Keratinocyte (primary cell): ENCODE data around the gene CPLANE2. TPM values are rescaled to one million over a fixed set of nuclear protein-coding genes. Genes with fewer than 3 reads are reported as not detected.

Source experiments
- DNase-seq: peaks from one replicate; pipeline ENCODE4 v3.0.0-alpha.2; 2011; ENCODE audit warnings: low read depth, missing footprints, low spot score
- FAIRE-seq: peaks from 2 replicates; lab custom pipeline; 2011; peaks lifted over from hg19 to GRCh38; lab: Jason Lieb, UNC
- H2AFZ ChIP-seq: 2 replicates; pipeline ENCODE4 v1.6.0; 2012; ENCODE audit warnings: low read length, control low read depth, inconsistent platforms; ENCODE audit not compliant: control insufficient read depth
- H3K27ac ChIP-seq: 2 replicates; pipeline ENCODE4 v1.5.1; 2011; ENCODE audit warnings: low read length; ENCODE audit not compliant: control insufficient read depth, insufficient read depth
- H3K27me3 ChIP-seq: 3 replicates; pipeline ENCODE4 v1.6.0; 2011; ENCODE audit warnings: low read length; ENCODE audit not compliant: control insufficient read depth, insufficient read depth; ENCODE audit errors: extremely low read depth
- H3K36me3 ChIP-seq, 2 experiments: 2 replicates in 1 of 2; 3 replicates in 1 of 2; pipeline ENCODE4 v1.5.1; 2011; ENCODE audit warnings: low read length in 2 of 2, mild to moderate bottlenecking in 1 of 2; ENCODE audit not compliant: control insufficient read depth in 2 of 2, insufficient read depth in 2 of 2; ENCODE audit errors: extremely low read depth in 1 of 2
- H3K4me1 ChIP-seq: 3 replicates; pipeline ENCODE4 v1.5.1; 2011; ENCODE audit warnings: low read length; ENCODE audit not compliant: control insufficient read depth, insufficient read depth; ENCODE audit errors: extremely low read depth
- H3K4me2 ChIP-seq: 3 replicates; pipeline ENCODE4 v1.6.0; 2011; ENCODE audit warnings: low read depth, low read length; ENCODE audit not compliant: control insufficient read depth, insufficient read depth; ENCODE audit errors: extremely low read depth
- H3K4me3 ChIP-seq, 3 experiments: fragments of 200-600 bp in 1 of 3; sonication (generic) in 1 of 3; 2 replicates in 2 of 3; 3 replicates in 1 of 3; pipeline ENCODE4 v1.5.1; 2011 to 2016; ENCODE audit warnings: low read length in 3 of 3, mild to moderate bottlenecking in 3 of 3, control low read depth in 2 of 3, inconsistent platforms in 1 of 3, low read depth in 1 of 3, mixed read lengths in 1 of 3, mixed run types in 1 of 3, moderate library complexity in 1 of 3; ENCODE audit not compliant: control insufficient read depth in 2 of 3, insufficient read depth in 2 of 3; ENCODE audit errors: extremely low read depth in 1 of 3
- H3K79me2 ChIP-seq: 2 replicates; pipeline ENCODE4 v1.6.0; 2012; ENCODE audit warnings: low read length; ENCODE audit not compliant: control insufficient read depth, insufficient read depth
- H3K9ac ChIP-seq: 3 replicates; pipeline ENCODE4 v1.6.0; 2011; ENCODE audit warnings: low read length; ENCODE audit not compliant: control insufficient read depth, insufficient read depth; ENCODE audit errors: extremely low read depth
- H3K9me1 ChIP-seq: 3 replicates; pipeline ENCODE4 v1.6.0; 2011; ENCODE audit warnings: low read length; ENCODE audit not compliant: control insufficient read depth, insufficient read depth; ENCODE audit errors: extremely low read depth
- H3K9me3 ChIP-seq: 2 replicates; pipeline ENCODE4 v1.5.1; 2012; ENCODE audit warnings: low read depth, low read length; ENCODE audit not compliant: control insufficient read depth
- H4K20me1 ChIP-seq: 3 replicates; pipeline ENCODE4 v1.6.0; 2011; ENCODE audit warnings: low read length; ENCODE audit not compliant: control insufficient read depth, insufficient read depth; ENCODE audit errors: extremely low read depth
- EZH2 ChIP-seq: IDR thresholded peaks from one replicate; pipeline ENCODE4 v1.6.1; 2012; ENCODE audit warnings: inconsistent platforms, mild to moderate bottlenecking, low read length, moderate library complexity
- dilution Hi-C: fragments of 300-500 bp; cut with MboI; formaldehyde crosslinking; loops from one replicate; pipeline ENCODE4 v1.7.0; 2020; ENCODE audit warnings: low sequenced_read_pairs; ENCODE audit not compliant: extremely low pct_ligation_motif_present
- polyA plus RNA-seq, 5 experiments: library from polyadenylated mRNA; depleted of rRNA in 3 of 5; stranded (reverse) in 3 of 5; stranded (forward) in 1 of 5; unstranded in 1 of 5; fragments of >200 nt; gene quantifications; 1 replicate in 1 of 5; 2 replicates in 3 of 5; 3 replicates in 1 of 5; pipeline versions ENCODE4 v1.2.1 to v1.2.3, GENCODE V29; 2011 to 2012; ENCODE audit warnings: missing spikeins in 2 of 5, low read depth in 1 of 5, low replicate concordance in 1 of 5
- TF ChIP-seq, protein P1 (sequence below), 3 experiments: IDR thresholded peaks in 1 of 3; conservative IDR thresholded peaks in 1 of 3; optimal IDR thresholded peaks in 1 of 3; 2 replicates in 2 of 3; 3 replicates in 1 of 3; pipeline versions ENCODE3 to v1.5.1; 2011; ENCODE audit warnings: low read length in 3 of 3, mild to moderate bottlenecking in 3 of 3, moderate library complexity in 2 of 3, control low read depth in 1 of 3, inconsistent platforms in 1 of 3; ENCODE audit not compliant: insufficient read depth in 2 of 3; ENCODE audit errors: extremely low read depth in 1 of 3

Gene CPLANE2
- polyA plus RNA-seq, 1 donor (not counting 4 experiments of a cell fraction or from before 2014, with no cell fraction given): 2.5 TPM

DNA sequence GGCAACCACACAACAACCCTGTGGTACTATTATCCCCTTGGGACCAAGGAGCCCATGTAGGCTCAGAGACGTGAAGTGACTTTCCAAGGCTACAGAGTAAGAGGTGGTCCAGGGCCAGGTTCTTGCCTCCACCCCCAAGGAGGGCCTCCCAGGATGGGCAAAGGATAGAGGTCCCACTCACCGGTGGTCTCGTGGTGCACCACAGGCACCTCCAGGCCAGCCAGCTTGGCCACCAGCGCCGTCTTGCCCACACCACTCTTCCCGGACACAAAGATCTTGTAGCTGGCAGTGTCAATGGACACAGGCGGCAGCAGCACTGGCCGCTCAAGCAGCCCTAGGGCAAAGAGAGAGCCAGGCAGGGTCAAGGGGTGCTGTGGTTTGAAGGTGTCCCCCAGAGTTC, 3.6 kb downstream of the CPLANE2 start:
- Histone ChIP-seq H3K9me3 (no peaks in the 10 kb centered on the region), H2AFZ (no peak overlapping the region), H4K20me1 (no peaks in the 10 kb centered on the region), H3K4me2 (no peak overlapping the region), H3K27ac (no peak overlapping the region), H3K79me2 (no peaks in the 10 kb centered on the region), H3K4me1 (peaks cover 22% of the 10 kb centered on the region), H3K4me3 (no peak overlapping the region), H3K9me1 (no peaks in the 10 kb centered on the region), H3K9ac (no peak overlapping the region), H3K27me3 (no peaks in the 10 kb centered on the region), H3K36me3 (peaks cover 0 to 2% of the 10 kb centered on the region in 2 experiments)
- no peak for FAIRE-seq
- TF ChIP-seq, protein P1, sequence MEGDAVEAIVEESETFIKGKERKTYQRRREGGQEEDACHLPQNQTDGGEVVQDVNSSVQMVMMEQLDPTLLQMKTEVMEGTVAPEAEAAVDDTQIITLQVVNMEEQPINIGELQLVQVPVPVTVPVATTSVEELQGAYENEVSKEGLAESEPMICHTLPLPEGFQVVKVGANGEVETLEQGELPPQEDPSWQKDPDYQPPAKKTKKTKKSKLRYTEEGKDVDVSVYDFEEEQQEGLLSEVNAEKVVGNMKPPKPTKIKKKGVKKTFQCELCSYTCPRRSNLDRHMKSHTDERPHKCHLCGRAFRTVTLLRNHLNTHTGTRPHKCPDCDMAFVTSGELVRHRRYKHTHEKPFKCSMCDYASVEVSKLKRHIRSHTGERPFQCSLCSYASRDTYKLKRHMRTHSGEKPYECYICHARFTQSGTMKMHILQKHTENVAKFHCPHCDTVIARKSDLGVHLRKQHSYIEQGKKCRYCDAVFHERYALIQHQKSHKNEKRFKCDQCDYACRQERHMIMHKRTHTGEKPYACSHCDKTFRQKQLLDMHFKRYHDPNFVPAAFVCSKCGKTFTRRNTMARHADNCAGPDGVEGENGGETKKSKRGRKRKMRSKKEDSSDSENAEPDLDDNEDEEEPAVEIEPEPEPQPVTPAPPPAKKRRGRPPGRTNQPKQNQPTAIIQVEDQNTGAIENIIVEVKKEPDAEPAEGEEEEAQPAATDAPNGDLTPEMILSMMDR (optimal IDR thresholded peaks at IDR 0.05 in 1 of 3, IDR thresholded peaks at IDR 0.05 in 1 of 3, conservative IDR thresholded peaks at IDR 0.05 in 1 of 3; ENCODE audit: extremely low read depth in 1 of 3, insufficient read depth in 2 of 3, low read length in 3 of 3): no peak
- TF ChIP-seq EZH2: no peak
- no peak for DNase-seq
- dilution Hi-C loops: no loop called here

DNA sequence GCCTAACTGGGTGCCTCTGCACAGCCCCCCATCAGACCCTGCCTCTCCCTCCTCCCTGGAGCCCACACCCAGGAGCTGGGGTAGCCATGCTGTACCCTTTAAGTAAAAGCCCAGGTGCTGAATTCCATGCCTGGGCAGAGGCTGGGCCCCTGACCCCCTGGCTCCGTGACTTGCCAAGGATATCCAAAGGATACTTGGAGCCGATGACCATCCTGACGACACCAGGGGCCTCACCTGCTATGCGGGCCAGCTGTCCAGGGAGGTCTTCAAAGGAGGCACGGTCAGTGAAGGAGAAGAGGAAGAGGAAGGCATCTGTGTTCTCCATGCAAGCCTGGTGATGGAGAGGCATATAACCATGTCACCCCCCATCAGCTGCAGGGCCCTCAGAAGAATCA, 4.7 kb downstream of the CPLANE2 start:
- Histone ChIP-seq H3K4me2 (no peak overlapping the region), H3K4me1 (peaks cover 17% of the 10 kb centered on the region), H3K9me3 (no peaks in the 10 kb centered on the region), H3K27me3 (peaks cover 7% of the 10 kb centered on the region), H3K36me3 (peaks cover 0 to 2% of the 10 kb centered on the region in 2 experiments), H3K4me3 (no peak overlapping the region), H3K9me1 (no peaks in the 10 kb centered on the region), H2AFZ (no peak overlapping the region), H3K27ac (no peak overlapping the region), H4K20me1 (no peaks in the 10 kb centered on the region), H3K79me2 (no peaks in the 10 kb centered on the region), H3K9ac (no peak overlapping the region)
- no peak for DNase-seq
- dilution Hi-C loops: no loop called here
- no peak for FAIRE-seq
- no peak for TF ChIP-seq EZH2
- TF ChIP-seq, protein P1 (optimal IDR thresholded peaks at IDR 0.05 in 1 of 3, IDR thresholded peaks at IDR 0.05 in 1 of 3, conservative IDR thresholded peaks at IDR 0.05 in 1 of 3; ENCODE audit: extremely low read depth in 1 of 3, insufficient read depth in 2 of 3, low read length in 3 of 3): no peak
